Measurements from ENCODE around the gene PRMT9. TPM values are rescaled to one million over a fixed set of nuclear protein-coding genes. Genes with fewer than 3 reads are reported as not detected.

Gene PRMT9
- total and polyA plus RNA-seq, 9 of the 15 experiments (the other 6 are each of a cell fraction or from before 2014, with no cell fraction given) = 3.5 to 15.6 (median 7.2) TPM

DNA sequence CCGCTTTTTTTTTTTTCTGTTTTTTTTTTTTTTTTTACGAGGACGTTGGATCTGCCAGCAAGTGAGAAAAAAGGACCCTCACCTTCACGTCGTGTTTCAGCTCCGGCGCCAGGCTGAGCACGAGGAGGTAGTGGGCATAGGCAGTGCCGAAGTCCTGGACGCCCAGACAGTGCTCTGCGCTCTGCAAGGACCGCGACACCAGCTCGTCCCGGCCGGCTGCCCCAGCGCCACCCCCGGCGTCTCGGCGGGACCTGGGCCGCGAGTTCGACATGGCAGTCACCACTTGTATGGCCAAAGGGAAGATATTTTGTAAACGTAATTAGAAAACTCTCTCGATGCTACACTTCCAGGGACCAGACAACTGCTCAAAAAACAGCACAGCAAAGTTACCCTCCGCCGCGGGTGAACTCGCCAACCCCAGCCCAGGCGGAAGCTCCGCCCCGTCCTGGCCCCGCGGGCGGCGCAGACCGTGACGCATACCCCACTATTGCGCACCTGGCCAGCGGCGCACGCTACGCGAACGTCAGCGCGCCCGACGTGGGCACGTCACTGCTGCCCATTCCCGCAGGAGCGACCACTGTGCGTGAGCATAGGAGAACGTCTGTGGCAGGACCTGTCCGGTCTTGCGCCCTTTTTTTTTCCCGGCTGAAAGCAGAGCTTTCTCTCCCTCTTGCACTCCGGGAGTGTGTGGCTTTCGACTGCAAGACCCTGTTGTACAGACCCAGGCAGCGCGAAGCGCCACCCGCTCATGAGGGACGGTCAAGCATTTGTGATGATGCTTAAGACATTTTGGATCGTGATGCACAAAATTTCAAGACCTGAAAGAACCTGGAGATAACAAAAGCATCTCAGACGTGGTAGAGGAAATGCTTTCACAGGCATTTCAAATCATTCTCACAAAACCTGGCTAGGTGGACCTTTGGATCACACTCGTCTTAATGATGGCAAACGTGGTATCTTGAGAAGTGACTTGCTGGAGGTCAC lies at the start of gene PRMT9 (continued):
- TF ChIP-seq STAT6 (CRISPR knock-in tag; IDR thresholded peaks at IDR 0.05) = no peak
- peak; percentile 72; the same call in 1 of the 2 replicates for TF ChIP-seq ZNF717 (CRISPR knock-in tag; IDR thresholded peaks at IDR 0.05)
- TF ChIP-seq NR2F6 (CRISPR knock-in tag; IDR thresholded peaks at IDR 0.05) = no peak
- TF ChIP-seq, protein P1, sequence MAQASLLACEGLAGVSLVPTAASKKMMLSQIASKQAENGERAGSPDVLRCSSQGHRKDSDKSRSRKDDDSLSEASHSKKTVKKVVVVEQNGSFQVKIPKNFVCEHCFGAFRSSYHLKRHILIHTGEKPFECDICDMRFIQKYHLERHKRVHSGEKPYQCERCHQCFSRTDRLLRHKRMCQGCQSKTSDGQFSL (CRISPR knock-in tag; IDR thresholded peaks at IDR 0.05) = no peak
- TF ChIP-seq, protein P1 (tag; IDR thresholded peaks at IDR 0.05) = no peak
- TF ChIP-seq ZNF232 (CRISPR knock-in tag; IDR thresholded peaks at IDR 0.05) = no peak
- no peak for TF ChIP-seq ZNF589 (CRISPR knock-in tag; IDR thresholded peaks at IDR 0.05; ENCODE audit: low read depth)
- TF ChIP-seq RUNX1 (IDR thresholded peaks at IDR 0.05; ENCODE audit: low read depth) = no peak
- TF ChIP-seq ZNF184 (CRISPR knock-in tag; IDR thresholded peaks at IDR 0.05) = no peak
- TF ChIP-seq ZNF431 (CRISPR knock-in tag; IDR thresholded peaks at IDR 0.05) = no peak
- TF ChIP-seq, protein P2, sequence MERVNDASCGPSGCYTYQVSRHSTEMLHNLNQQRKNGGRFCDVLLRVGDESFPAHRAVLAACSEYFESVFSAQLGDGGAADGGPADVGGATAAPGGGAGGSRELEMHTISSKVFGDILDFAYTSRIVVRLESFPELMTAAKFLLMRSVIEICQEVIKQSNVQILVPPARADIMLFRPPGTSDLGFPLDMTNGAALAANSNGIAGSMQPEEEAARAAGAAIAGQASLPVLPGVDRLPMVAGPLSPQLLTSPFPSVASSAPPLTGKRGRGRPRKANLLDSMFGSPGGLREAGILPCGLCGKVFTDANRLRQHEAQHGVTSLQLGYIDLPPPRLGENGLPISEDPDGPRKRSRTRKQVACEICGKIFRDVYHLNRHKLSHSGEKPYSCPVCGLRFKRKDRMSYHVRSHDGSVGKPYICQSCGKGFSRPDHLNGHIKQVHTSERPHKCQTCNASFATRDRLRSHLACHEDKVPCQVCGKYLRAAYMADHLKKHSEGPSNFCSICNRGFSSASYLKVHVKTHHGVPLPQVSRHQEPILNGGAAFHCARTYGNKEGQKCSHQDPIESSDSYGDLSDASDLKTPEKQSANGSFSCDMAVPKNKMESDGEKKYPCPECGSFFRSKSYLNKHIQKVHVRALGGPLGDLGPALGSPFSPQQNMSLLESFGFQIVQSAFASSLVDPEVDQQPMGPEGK (CRISPR knock-in tag; IDR thresholded peaks at IDR 0.05; ENCODE audit: borderline replicate concordance) = no peak
- TF ChIP-seq MYBL2 (IDR thresholded peaks at IDR 0.05; ENCODE audit: low read depth) = no peak
- TF ChIP-seq MYBL2 (CRISPR knock-in tag; IDR thresholded peaks at IDR 0.05; ENCODE audit: borderline replicate concordance) = no peak
- 0 out of 2 replicates have a peak, but pooled peaks have one; percentile 20 for TF ChIP-seq PTBP1 (IDR thresholded peaks at IDR 0.05; ENCODE audit: low read depth, low read length)
- no peak; the same call in 1 of the 2 replicates for TF ChIP-seq ARID4B (CRISPR knock-in tag; IDR thresholded peaks at IDR 0.05)

Data from K562 (cell line).